HCT116 (cell line): Measurements from ENCODE around the gene ALAD. TPM values are rescaled to one million over a fixed set of nuclear protein-coding genes. Genes with fewer than 3 reads are reported as not detected.
A peak's percentile ranks its signal among the peaks of the same experiment; 100 is the strongest.

Source experiments
- ATAC-seq: fragments of 200-7000 bp; cut with Tn5 transposase; 2 replicates; pipeline ENCODE4 v1.9.1; 2020; ENCODE audit warnings: mild to moderate bottlenecking, moderate library complexity
- BruUV-seq: library from RNA; stranded (reverse); fragments of 400-500 nt; replicated peaks from 2 replicates; lab custom pipeline; 2021; lab: Mats Ljungman, UMichigan
- CTCF ChIA-PET: fragments of 300-600 bp; sonication (Branson Sonifier 250); formaldehyde crosslinking; loops from one replicate; lab custom pipeline; 2021; ENCODE audit warnings: antibody characterized with exemption; lab: Charles Lee
- POLR2A ChIA-PET: fragments of 300-600, 350-600 bp; sonication (Branson Sonifier 250); formaldehyde crosslinking; loops from one replicate; lab custom pipeline; 2021; ENCODE audit warnings: antibody characterized with exemption; lab: Charles Lee
- RAD21 ChIA-PET, 2 experiments: fragments of 300-600 bp; sonication (Branson Sonifier 250); formaldehyde crosslinking; loops; one replicate each; lab custom pipeline; 2023; ENCODE audit warnings: low total read pairs in 2 of 2; ENCODE audit not compliant: uncharacterized antibody in 2 of 2, unreplicated experiment in 2 of 2, low non-redundant PET in 1 of 2; lab: Charles Lee
- DNase-seq: peaks from one replicate; pipeline ENCODE4 v3.0.0-alpha.2; 2010; ENCODE audit warnings: low read depth, low spot score
- H2AFZ ChIP-seq: fragments of 200-600 bp; shearing (Covaris generic), sonication (generic); 2 replicates; pipeline ENCODE4 v1.6.1; 2017; ENCODE audit warnings: low read depth, mixed run types, mixed read lengths, antibody characterized with exemption, low read length; ENCODE audit not compliant: poor library complexity, severe bottlenecking
- H3K27ac ChIP-seq: 2 replicates; pipeline ENCODE4 v1.5.1; 2012; ENCODE audit warnings: low read depth, low read length
- H3K27me3 ChIP-seq: fragments of 200-600 bp; sonication (generic); 2 replicates; pipeline ENCODE4 v1.6.1; 2016; ENCODE audit warnings: mixed run types, low read length, mixed read lengths; ENCODE audit not compliant: insufficient read depth
- H3K36me3 ChIP-seq, 2 experiments: fragments of 200-500 bp in 1 of 2; fragments of 200-600 bp in 1 of 2; sonication (Bioruptor generic) in 1 of 2; sonication (generic) in 1 of 2; 2 replicates each; pipeline versions ENCODE4 v1.5.1 to v1.6.1; 2014 to 2016; ENCODE audit warnings: low read length in 2 of 2, inconsistent platforms in 1 of 2, mixed read lengths in 1 of 2, mixed run types in 1 of 2; ENCODE audit not compliant: insufficient read depth in 2 of 2, control insufficient read depth in 1 of 2
- H3K4me1 ChIP-seq, 2 experiments: fragments of 200-600 bp in 1 of 2; sonication (generic) in 1 of 2; 2 replicates each; pipeline versions ENCODE4 v1.5.1 to v1.6.1; 2012 to 2017; ENCODE audit warnings: low read length in 2 of 2, inconsistent platforms in 1 of 2, mild to moderate bottlenecking in 1 of 2, mixed read lengths in 1 of 2, mixed run types in 1 of 2, moderate library complexity in 1 of 2; ENCODE audit not compliant: insufficient read depth in 2 of 2, control insufficient read depth in 1 of 2
- H3K4me2 ChIP-seq: fragments of 200-600 bp; sonication (generic); 2 replicates; pipeline ENCODE4 v1.6.1; 2017; ENCODE audit warnings: mixed run types, low read length, mixed read lengths
- H3K4me3 ChIP-seq, 2 experiments: fragments of 200-600 bp in 1 of 2; sonication (generic) in 1 of 2; replicated peaks in 1 of 2; 2 replicates each; pipeline ENCODE4 v1.5.1; 2011 to 2016; ENCODE audit warnings: low read length in 2 of 2, control low read depth in 1 of 2, low read depth in 1 of 2, mild to moderate bottlenecking in 1 of 2, mixed read lengths in 1 of 2, mixed run types in 1 of 2
- H3K79me2 ChIP-seq: fragments of 200-600 bp; sonication (generic); 2 replicates; pipeline ENCODE4 v1.6.1; 2017; ENCODE audit warnings: mild to moderate bottlenecking, mixed run types, low read length, moderate library complexity, mixed read lengths; ENCODE audit not compliant: insufficient read depth
- H3K9ac ChIP-seq: fragments of 200-600 bp; sonication (generic); 2 replicates; pipeline ENCODE4 v1.6.1; 2016; ENCODE audit warnings: low read length, mixed read lengths
- H3K9me2 ChIP-seq: fragments of 200-600 bp; sonication (generic), shearing (Covaris generic); 2 replicates; pipeline ENCODE4 v1.6.1; 2017; ENCODE audit warnings: mixed run types, mild to moderate bottlenecking, moderate library complexity; ENCODE audit not compliant: insufficient read depth
- H3K9me3 ChIP-seq, 2 experiments: fragments of 200-500 bp in 1 of 2; fragments of 200-600 bp in 1 of 2; sonication (Bioruptor generic) in 1 of 2; sonication (generic) in 1 of 2; 2 replicates each; pipeline ENCODE4 v1.6.1; 2014 to 2017; ENCODE audit warnings: low read length in 2 of 2, mixed read lengths in 2 of 2, inconsistent platforms in 1 of 2, low read depth in 1 of 2, mild to moderate bottlenecking in 1 of 2, mixed run types in 1 of 2, moderate library complexity in 1 of 2; ENCODE audit not compliant: control insufficient read depth in 1 of 2, insufficient read depth in 1 of 2
- H4K20me1 ChIP-seq: fragments of 200-600 bp; sonication (generic), shearing (Covaris generic); 2 replicates; pipeline ENCODE4 v1.6.1; 2017; ENCODE audit warnings: mixed run types, mild to moderate bottlenecking, moderate library complexity; ENCODE audit not compliant: insufficient read depth
- CBX3 ChIP-seq: IDR thresholded peaks from 2 replicates; pipeline ENCODE4 v1.6.1; 2012; ENCODE audit warnings: low read depth
- CEBPB ChIP-seq: IDR thresholded peaks from 2 replicates; pipeline ENCODE4 v1.6.1; 2012; ENCODE audit warnings: low read depth
- EGR1 ChIP-seq: IDR thresholded peaks from 2 replicates; pipeline ENCODE4 v1.6.1; 2012; ENCODE audit warnings: low read depth
- ELF1 ChIP-seq: IDR thresholded peaks from 2 replicates; pipeline ENCODE4 v1.6.1; 2012; ENCODE audit warnings: low read depth, borderline replicate concordance
- EZH2 ChIP-seq: fragments of 200-600 bp; sonication (generic); IDR thresholded peaks from 2 replicates; pipeline ENCODE4 v1.6.1; 2017; ENCODE audit warnings: antibody characterized with exemption, mixed run types
- EZH2phosphoT487 ChIP-seq: fragments of 200-600 bp; IDR thresholded peaks from 2 replicates; pipeline ENCODE4 v1.6.1; 2018; ENCODE audit warnings: antibody characterized with exemption, borderline replicate concordance
- FOSL1 ChIP-seq: IDR thresholded peaks from 2 replicates; pipeline ENCODE4 v1.6.1; 2012; ENCODE audit warnings: low read depth
- JUND ChIP-seq: IDR thresholded peaks from 2 replicates; pipeline ENCODE4 v1.6.1; 2012
- POLR2A ChIP-seq: IDR thresholded peaks from 2 replicates; pipeline ENCODE4 v1.7.0; 2011; ENCODE audit warnings: borderline replicate concordance; ENCODE audit not compliant: insufficient read depth, insufficient read length; ENCODE audit errors: extremely low read depth
- POLR2AphosphoS5 ChIP-seq: IDR thresholded peaks from 2 replicates; pipeline ENCODE4 v1.6.1; 2011; ENCODE audit warnings: mild to moderate bottlenecking, low read depth, low read length, moderate library complexity
- RAD21 ChIP-seq: IDR thresholded peaks from 2 replicates; pipeline ENCODE4 v1.6.1; 2012; ENCODE audit warnings: low read depth, mild to moderate bottlenecking
- SIN3A ChIP-seq: IDR thresholded peaks from 2 replicates; pipeline ENCODE4 v1.6.1; 2012; ENCODE audit warnings: low read depth
- SP1 ChIP-seq: IDR thresholded peaks from 2 replicates; pipeline ENCODE4 v1.6.1; 2012; ENCODE audit warnings: low read depth
- SRF ChIP-seq: IDR thresholded peaks from 2 replicates; pipeline ENCODE4 v1.6.1; 2012; ENCODE audit warnings: low read depth
- TCF7L2 ChIP-seq: IDR thresholded peaks from 2 replicates; pipeline ENCODE4 v1.7.0; 2011; ENCODE audit warnings: borderline replicate concordance, inconsistent platforms; ENCODE audit not compliant: insufficient read depth, insufficient read length; ENCODE audit errors: extremely low read depth
- YY1 ChIP-seq: IDR thresholded peaks from 2 replicates; pipeline ENCODE4 v1.6.1; 2011; ENCODE audit warnings: low read length, low read depth, moderate library complexity, mild to moderate bottlenecking; ENCODE audit not compliant: insufficient replicate concordance; ENCODE audit errors: extremely low read depth
- ZFX ChIP-seq: fragments of 450-650 bp; IDR thresholded peaks from 2 replicates; pipeline ENCODE4 v1.6.1; 2017
- ZNF274 ChIP-seq: fragments of 200-500 bp; sonication (Bioruptor generic); IDR thresholded peaks from 2 replicates; pipeline ENCODE4 v1.6.1; 2014; ENCODE audit warnings: mild to moderate bottlenecking, low read depth, low read length, inconsistent platforms
- intact Hi-C: fragments of 100-400 bp; cut with micrococcal nuclease; formaldehyde crosslinking; loops from 2 replicates; pipeline ENCODE4 v1.10.0; 2022
- total RNA-seq: library from RNA; stranded (reverse); gene quantifications from one replicate; pipeline ENCODE4 v1.2.1, GENCODE V29; 2021; ENCODE audit not compliant: unreplicated experiment
- TF ChIP-seq, protein P1 (sequence below): IDR thresholded peaks from 2 replicates; pipeline ENCODE4 v1.6.1; 2012
- TF ChIP-seq, protein P2 (sequence below): IDR thresholded peaks from 2 replicates; pipeline ENCODE4 v1.6.1; 2012; ENCODE audit warnings: low read depth
- TF ChIP-seq, protein P3 (sequence below), 3 experiments: fragments of 200-600 bp in 1 of 3; sonication (generic) in 1 of 3; IDR thresholded peaks in 2 of 3; conservative IDR thresholded peaks in 1 of 3; 2 replicates each; pipeline ENCODE4 v1.5.1; 2012 to 2017; ENCODE audit warnings: low read depth in 2 of 3, low read length in 2 of 3, antibody characterized with exemption in 1 of 3, borderline replicate concordance in 1 of 3, control low read depth in 1 of 3, mild to moderate bottlenecking in 1 of 3, mixed read lengths in 1 of 3, mixed run types in 1 of 3, moderate library complexity in 1 of 3; ENCODE audit not compliant: insufficient read depth in 1 of 3
- TF ChIP-seq, protein P4 (sequence below): IDR thresholded peaks from 2 replicates; pipeline ENCODE4 v1.6.1; 2012

The ALAD gene
- total RNA-seq, 1 experiment from 2014 or later, result 14.0 TPM

DNA sequence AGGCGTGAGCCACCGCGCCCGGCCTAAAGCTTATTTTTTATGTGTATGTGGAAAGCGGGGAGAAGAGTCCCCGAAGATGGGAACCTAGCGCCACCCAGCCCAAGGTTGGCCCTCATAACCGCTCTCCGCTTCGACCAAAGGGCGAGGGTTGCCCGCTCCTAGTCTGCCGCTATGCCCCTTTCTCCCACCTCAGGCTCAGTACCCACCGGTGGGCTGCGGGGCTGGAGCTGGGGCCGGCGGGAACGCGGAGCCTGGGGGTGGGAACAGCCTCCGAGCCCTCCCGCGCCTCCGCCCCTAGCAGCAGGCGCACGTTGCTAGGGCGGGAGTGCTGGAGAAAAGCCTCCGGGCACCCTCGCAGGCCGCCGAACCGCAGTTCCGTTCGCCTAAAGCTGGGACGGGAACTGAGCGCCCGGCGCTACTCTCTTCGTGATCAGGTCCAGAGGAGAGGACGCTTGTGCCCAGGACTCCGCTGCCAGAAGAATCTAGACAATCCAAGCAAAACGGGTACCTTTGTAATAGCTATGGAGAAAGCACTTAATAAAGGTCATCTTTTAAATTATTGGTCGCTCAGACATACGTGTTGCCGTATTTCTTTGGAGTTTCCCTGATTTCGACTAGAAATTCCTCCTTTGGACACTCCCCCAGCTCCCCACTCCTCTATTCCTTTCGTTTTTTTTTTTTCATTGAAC is 60.9 kb downstream of the ALAD start, which contains the start of gene WDR31:
Gene WDR31, minus strand, starts transcription at position 265 of the 689 bp plus-strand sequence. CDS start 8,253 bp downstream, outside the sequence.
- peak within 1 kb of the TSS; percentile 63 for H3K27ac ChIP-seq
- ChIA-PET RAD21 (no interaction called here), CTCF (interaction anchor here (1.0 to 1.2 kb wide), 2 partner anchors 30 to 67 kb away, joined by 3 to 4 read pairs; no protein-coding TSS in a partner anchor), POLR2A (interaction anchor here (0.6 to 1.7 kb wide), 5 partner anchors 10 to 70 kb away, joined by 3 to 13 read pairs (median 5); partner anchors contain the start of genes BSPRY, C9orf43, HDHD3 and POLE3)
- peaks cover 14 to 28% of the 10 kb centered on the region in 2 experiments for H3K4me1 ChIP-seq
- no peaks in the 10 kb centered on the region for H3K9me2 ChIP-seq
- H3K9ac ChIP-seq, result peak within 1 kb of the TSS; percentile 73
- no peaks in the 10 kb centered on the region for H3K27me3 ChIP-seq
- no peaks in the 10 kb centered on the region for H3K79me2 ChIP-seq
- H3K9me3 ChIP-seq, result no peaks in the 10 kb centered on the region
- peak within 1 kb of the TSS; percentile 85 for H3K4me3 ChIP-seq
- no TSS peak for BruUV-seq
- DNase-seq, result peak; percentile 71
- intact Hi-C loops, result loop anchor here (1.0 kb wide), 1 partner anchor 65 kb away; the partner anchor contains the start of genes CDC26 and PRPF4
- peak; percentile 96 for ATAC-seq
- H3K4me2 ChIP-seq, result peak within 1 kb of the TSS; percentile 88
- H4K20me1 ChIP-seq, result no peaks in the 10 kb centered on the region
- peak within 1 kb of the TSS; percentile 96 for H2AFZ ChIP-seq
- no peaks in the 10 kb centered on the region for H3K36me3 ChIP-seq
- TF ChIP-seq, protein P1, sequence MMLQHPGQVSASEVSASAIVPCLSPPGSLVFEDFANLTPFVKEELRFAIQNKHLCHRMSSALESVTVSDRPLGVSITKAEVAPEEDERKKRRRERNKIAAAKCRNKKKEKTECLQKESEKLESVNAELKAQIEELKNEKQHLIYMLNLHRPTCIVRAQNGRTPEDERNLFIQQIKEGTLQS, result no peak
- TF ChIP-seq EZH2 (no peak), POLR2A (peak; percentile 54), JUND (no peak), FOSL1 (no peak), POLR2AphosphoS5 (peak; percentile 90), RAD21 (no peak), SRF (peak; percentile 73; the same call in 1 of the 2 replicates), ELF1 (no peak; the same call in 1 of the 2 replicates), EGR1 (0 out of 2 replicates have a peak, but pooled peaks have one; percentile 23), ZFX (peak; percentile 55), CEBPB (no peak), SIN3A (peak; percentile 80; the same call in 1 of the 2 replicates), SP1 (peak; percentile 84), ZNF274 (no peak), TCF7L2 (peak; percentile 12), EZH2phosphoT487 (no peak), CBX3 (peak; percentile 99), YY1 (peak; percentile 86)
- TF ChIP-seq, protein P2, sequence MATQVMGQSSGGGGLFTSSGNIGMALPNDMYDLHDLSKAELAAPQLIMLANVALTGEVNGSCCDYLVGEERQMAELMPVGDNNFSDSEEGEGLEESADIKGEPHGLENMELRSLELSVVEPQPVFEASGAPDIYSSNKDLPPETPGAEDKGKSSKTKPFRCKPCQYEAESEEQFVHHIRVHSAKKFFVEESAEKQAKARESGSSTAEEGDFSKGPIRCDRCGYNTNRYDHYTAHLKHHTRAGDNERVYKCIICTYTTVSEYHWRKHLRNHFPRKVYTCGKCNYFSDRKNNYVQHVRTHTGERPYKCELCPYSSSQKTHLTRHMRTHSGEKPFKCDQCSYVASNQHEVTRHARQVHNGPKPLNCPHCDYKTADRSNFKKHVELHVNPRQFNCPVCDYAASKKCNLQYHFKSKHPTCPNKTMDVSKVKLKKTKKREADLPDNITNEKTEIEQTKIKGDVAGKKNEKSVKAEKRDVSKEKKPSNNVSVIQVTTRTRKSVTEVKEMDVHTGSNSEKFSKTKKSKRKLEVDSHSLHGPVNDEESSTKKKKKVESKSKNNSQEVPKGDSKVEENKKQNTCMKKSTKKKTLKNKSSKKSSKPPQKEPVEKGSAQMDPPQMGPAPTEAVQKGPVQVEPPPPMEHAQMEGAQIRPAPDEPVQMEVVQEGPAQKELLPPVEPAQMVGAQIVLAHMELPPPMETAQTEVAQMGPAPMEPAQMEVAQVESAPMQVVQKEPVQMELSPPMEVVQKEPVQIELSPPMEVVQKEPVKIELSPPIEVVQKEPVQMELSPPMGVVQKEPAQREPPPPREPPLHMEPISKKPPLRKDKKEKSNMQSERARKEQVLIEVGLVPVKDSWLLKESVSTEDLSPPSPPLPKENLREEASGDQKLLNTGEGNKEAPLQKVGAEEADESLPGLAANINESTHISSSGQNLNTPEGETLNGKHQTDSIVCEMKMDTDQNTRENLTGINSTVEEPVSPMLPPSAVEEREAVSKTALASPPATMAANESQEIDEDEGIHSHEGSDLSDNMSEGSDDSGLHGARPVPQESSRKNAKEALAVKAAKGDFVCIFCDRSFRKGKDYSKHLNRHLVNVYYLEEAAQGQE, result no peak
- TF ChIP-seq, protein P3, sequence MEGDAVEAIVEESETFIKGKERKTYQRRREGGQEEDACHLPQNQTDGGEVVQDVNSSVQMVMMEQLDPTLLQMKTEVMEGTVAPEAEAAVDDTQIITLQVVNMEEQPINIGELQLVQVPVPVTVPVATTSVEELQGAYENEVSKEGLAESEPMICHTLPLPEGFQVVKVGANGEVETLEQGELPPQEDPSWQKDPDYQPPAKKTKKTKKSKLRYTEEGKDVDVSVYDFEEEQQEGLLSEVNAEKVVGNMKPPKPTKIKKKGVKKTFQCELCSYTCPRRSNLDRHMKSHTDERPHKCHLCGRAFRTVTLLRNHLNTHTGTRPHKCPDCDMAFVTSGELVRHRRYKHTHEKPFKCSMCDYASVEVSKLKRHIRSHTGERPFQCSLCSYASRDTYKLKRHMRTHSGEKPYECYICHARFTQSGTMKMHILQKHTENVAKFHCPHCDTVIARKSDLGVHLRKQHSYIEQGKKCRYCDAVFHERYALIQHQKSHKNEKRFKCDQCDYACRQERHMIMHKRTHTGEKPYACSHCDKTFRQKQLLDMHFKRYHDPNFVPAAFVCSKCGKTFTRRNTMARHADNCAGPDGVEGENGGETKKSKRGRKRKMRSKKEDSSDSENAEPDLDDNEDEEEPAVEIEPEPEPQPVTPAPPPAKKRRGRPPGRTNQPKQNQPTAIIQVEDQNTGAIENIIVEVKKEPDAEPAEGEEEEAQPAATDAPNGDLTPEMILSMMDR (IDR thresholded peaks at IDR 0.05 in 2 of 3, conservative IDR thresholded peaks at IDR 0.05 in 1 of 3; ENCODE audit: borderline replicate concordance in 1 of 3, insufficient read depth in 1 of 3, low read depth in 2 of 3, low read length in 2 of 3), result no peak
- TF ChIP-seq, protein P4, sequence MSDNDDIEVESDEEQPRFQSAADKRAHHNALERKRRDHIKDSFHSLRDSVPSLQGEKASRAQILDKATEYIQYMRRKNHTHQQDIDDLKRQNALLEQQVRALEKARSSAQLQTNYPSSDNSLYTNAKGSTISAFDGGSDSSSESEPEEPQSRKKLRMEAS, result peak; percentile 89
